G401 (cell line): Measurements from ENCODE around the gene PRKCB. TPM values are rescaled to one million over a fixed set of nuclear protein-coding genes. Genes with fewer than 3 reads are reported as not detected.

Experiments used
- DNase-seq: peaks from one replicate; pipeline ENCODE4 v3.0.0-alpha.2; 2015; ENCODE audit warnings: low spot score
- in situ Hi-C: cut with HindIII; loops from 2 replicates; pipeline ENCODE4 v1.10.0; 2016; ENCODE audit warnings: low sequenced_read_pairs, mixed read lengths
- total RNA-seq: library from RNA; depleted of rRNA; stranded (reverse); fragments of >200 nt; shearing (Covaris generic); gene quantifications from 2 replicates; pipeline ENCODE4 v1.2.3, GENCODE V29; 2014

Gene PRKCB
- total RNA-seq, 1 experiment from 2014 or later: not detected

- DNase-seq: no peak
- in situ Hi-C loops: no loop called here
These were observed 145.9 kb downstream of the PRKCB start for GRCh38 chr16:23981429-23982399.

GRCh38 chr16:23986455-23986854, 150.7 kb downstream of the PRKCB start:
- in situ Hi-C loops: no loop called here
- DNase-seq: no peak

- DNase-seq: no peak
- in situ Hi-C loops: no loop called here
These were observed 151.7 kb downstream of the PRKCB start for GRCh38 chr16:23987443-23987842.

GRCh38 chr16:23990507-23990906, 154.7 kb downstream of the PRKCB start:
- in situ Hi-C loops: no loop called here
- DNase-seq: no peak

- peak; percentile 30 for DNase-seq
- in situ Hi-C loops: no loop called here
These were observed 155.3 kb downstream of the PRKCB start for GRCh38 chr16:23991066-23991465.

GRCh38 chr16:23994615-23995014, 158.8 kb downstream of the PRKCB start:
- in situ Hi-C loops: no loop called here
- DNase-seq: no peak

GRCh38 chr16:23996258-23996955, 160.6 kb downstream of the PRKCB start:
- in situ Hi-C loops: no loop called here
- DNase-seq: peak; percentile 99

- in situ Hi-C loops: no loop called here
- DNase-seq: peak; percentile 91
These were observed 163.0 kb downstream of the PRKCB start for GRCh38 chr16:23998771-23999170.

- DNase-seq: peak; percentile 83
- in situ Hi-C loops: no loop called here
These were observed 163.9 kb downstream of the PRKCB start for GRCh38 chr16:23999663-24000062.

- DNase-seq: no peak
- in situ Hi-C loops: no loop called here
These were observed 165.9 kb downstream of the PRKCB start for GRCh38 chr16:24001710-24002109.

- DNase-seq: no peak
- in situ Hi-C loops: no loop called here
These were observed 166.8 kb downstream of the PRKCB start for GRCh38 chr16:24002619-24003018.

GRCh38 chr16:24005577-24005976, 169.8 kb downstream of the PRKCB start:
- in situ Hi-C loops: no loop called here
- DNase-seq: no peak

GRCh38 chr16:24007391-24007790, 171.6 kb downstream of the PRKCB start:
- in situ Hi-C loops: no loop called here
- no peak for DNase-seq

GRCh38 chr16:24007934-24008333, 172.2 kb downstream of the PRKCB start:
- DNase-seq: no peak
- in situ Hi-C loops: no loop called here

GRCh38 chr16:24009098-24009497, 173.3 kb downstream of the PRKCB start:
- in situ Hi-C loops: no loop called here

GRCh38 chr16:24009955-24010354, 174.2 kb downstream of the PRKCB start:
- no peak for DNase-seq
- in situ Hi-C loops: no loop called here

More at GRCh38 chr16:24009098-24009497, 173.3 kb downstream of the PRKCB start:
- no peak for DNase-seq

GRCh38 chr16:24010440-24011089, 174.8 kb downstream of the PRKCB start:
- in situ Hi-C loops: no loop called here
- peak; percentile 85 for DNase-seq

GRCh38 chr16:24011237-24011636, 175.5 kb downstream of the PRKCB start:
- no peak for DNase-seq
- in situ Hi-C loops: no loop called here

GRCh38 chr16:24013054-24013636, 177.4 kb downstream of the PRKCB start:
- no peak for DNase-seq
- in situ Hi-C loops: no loop called here
